H1 (cell line): Measurements from ENCODE around the gene TMEM163. TPM values are rescaled to one million over a fixed set of nuclear protein-coding genes. Genes with fewer than 3 reads are reported as not detected.

Source experiments
- CTCF ChIA-PET: fragments of 300-600 bp; sonication (Branson Sonifier 250); formaldehyde crosslinking; loops from one replicate; lab custom pipeline; 2021; ENCODE audit not compliant: partially characterized antibody; lab: Charles Lee
- POLR2A ChIA-PET: fragments of 300-600 bp; sonication (Branson Sonifier 250); formaldehyde crosslinking; loops from one replicate; lab custom pipeline; 2021; ENCODE audit warnings: inconsistent platforms; ENCODE audit not compliant: partially characterized antibody; lab: Charles Lee
- DNase-seq, 2 experiments: peaks; one replicate each; pipeline versions ENCODE4 v3.0.0 to v3.0.0-alpha.2; 2010 to 2022; ENCODE audit warnings: low spot score in 2 of 2, low read depth in 1 of 2, mixed read lengths in 1 of 2
- FAIRE-seq: peaks from 2 replicates; lab custom pipeline; 2011; peaks lifted over from hg19 to GRCh38; lab: Jason Lieb, UNC
- H2AFZ ChIP-seq: 2 replicates; pipeline ENCODE4 v1.8.1; 2012; ENCODE audit warnings: low read length, inconsistent platforms
- H2AK5ac ChIP-seq: 2 replicates; pipeline ENCODE4 v1.6.1; 2013; ENCODE audit warnings: low read depth, low read length
- H2BK120ac ChIP-seq: replicated peaks from 2 replicates; pipeline ENCODE3; 2013; ENCODE audit warnings: low read depth, low read length, inconsistent platforms
- H2BK12ac ChIP-seq: 2 replicates; pipeline ENCODE4 v1.6.1; 2013; ENCODE audit warnings: low read depth, low read length
- H2BK15ac ChIP-seq: 2 replicates; pipeline ENCODE4 v1.6.1; 2013; ENCODE audit warnings: low read length
- H2BK20ac ChIP-seq: 2 replicates; pipeline ENCODE4 v1.6.1; 2013; ENCODE audit warnings: low read length
- H2BK5ac ChIP-seq: 2 replicates; pipeline ENCODE4 v1.6.1; 2013; ENCODE audit warnings: low read depth, low read length
- H3K14ac ChIP-seq: 2 replicates; pipeline ENCODE4 v1.6.1; 2013; ENCODE audit warnings: inconsistent platforms; ENCODE audit not compliant: insufficient read length
- H3K18ac ChIP-seq: 2 replicates; pipeline ENCODE4 v1.6.1; 2013; ENCODE audit warnings: low read length; ENCODE audit errors: extremely low read depth
- H3K23ac ChIP-seq: 2 replicates; pipeline ENCODE4 v1.6.1; 2013; ENCODE audit warnings: inconsistent platforms; ENCODE audit not compliant: insufficient read length
- H3K23me2 ChIP-seq: 2 replicates; pipeline ENCODE4 v1.6.1; 2013; ENCODE audit warnings: low read depth, low read length
- H3K27ac ChIP-seq: 2 replicates; pipeline ENCODE4 v1.6.1; 2011; ENCODE audit warnings: low read depth, low read length, inconsistent platforms
- H3K27me3 ChIP-seq, 4 experiments: replicated peaks in 1 of 4; 1 replicate in 1 of 4; 2 replicates in 3 of 4; pipeline versions ENCODE4 v1.6.1 to v1.8.1; 2011 to 2013; ENCODE audit warnings: low read length in 3 of 4, mild to moderate bottlenecking in 3 of 4, inconsistent platforms in 2 of 4, mixed read lengths in 2 of 4, moderate library complexity in 1 of 4; ENCODE audit not compliant: control insufficient read depth in 3 of 4, insufficient read depth in 3 of 4; ENCODE audit errors: extremely low read depth in 1 of 4
- H3K36me3 ChIP-seq, 4 experiments: 2 replicates each; pipeline versions ENCODE4 v1.6.1 to v1.8.1; 2011 to 2013; ENCODE audit warnings: mild to moderate bottlenecking in 4 of 4, low read length in 3 of 4, moderate library complexity in 2 of 4, control low read depth in 1 of 4, inconsistent platforms in 1 of 4; ENCODE audit not compliant: insufficient read depth in 4 of 4, control insufficient read depth in 2 of 4
- H3K4ac ChIP-seq: replicated peaks from 2 replicates; pipeline ENCODE3; 2013; ENCODE audit warnings: low read length, low read depth, mixed read lengths, inconsistent platforms; ENCODE audit not compliant: insufficient read length
- H3K4me1 ChIP-seq, 4 experiments: replicated peaks in 1 of 4; 1 replicate in 1 of 4; 2 replicates in 3 of 4; pipeline versions ENCODE4 v1.6.1 to v1.8.1; 2011 to 2013; ENCODE audit warnings: low read length in 3 of 4, inconsistent platforms in 2 of 4, mixed read lengths in 1 of 4; ENCODE audit not compliant: insufficient read depth in 4 of 4, control insufficient read depth in 3 of 4
- H3K4me2 ChIP-seq, 2 experiments: 2 replicates each; pipeline versions ENCODE4 v1.6.1 to v1.8.1; 2011 to 2013; ENCODE audit warnings: low read depth in 2 of 2, low read length in 2 of 2, control low read depth in 1 of 2, inconsistent platforms in 1 of 2, mild to moderate bottlenecking in 1 of 2; ENCODE audit not compliant: insufficient read depth in 1 of 2
- H3K4me3 ChIP-seq, 4 experiments: fragments of 200-600, 300-600 bp in 1 of 4; sonication (generic), shearing (Covaris generic), sonication (Bioruptor Twin) in 1 of 4; 2 replicates each; pipeline versions ENCODE4 v1.5.1 to v1.8.1; 2011 to 2016; ENCODE audit warnings: low read length in 4 of 4, low read depth in 3 of 4, control low read depth in 2 of 4, inconsistent platforms in 2 of 4, mild to moderate bottlenecking in 2 of 4, mixed read lengths in 1 of 4, moderate library complexity in 1 of 4; ENCODE audit not compliant: insufficient read depth in 2 of 4; ENCODE audit errors: extremely low read depth in 1 of 4
- H3K56ac ChIP-seq: replicated peaks from 2 replicates; pipeline ENCODE3; 2013; ENCODE audit warnings: low read depth, mild to moderate bottlenecking, mixed read lengths, low read length, inconsistent platforms; ENCODE audit not compliant: insufficient read length
- H3K79me1 ChIP-seq: 2 replicates; pipeline ENCODE4 v1.6.1; 2013; ENCODE audit warnings: low read depth, low read length, control low read depth
- H3K79me2 ChIP-seq, 2 experiments: 2 replicates each; pipeline versions ENCODE4 v1.6.1 to v1.8.1; 2012 to 2013; ENCODE audit warnings: low read length in 2 of 2, mild to moderate bottlenecking in 2 of 2, inconsistent platforms in 1 of 2; ENCODE audit not compliant: insufficient read depth in 2 of 2, control insufficient read depth in 1 of 2
- H3K9ac ChIP-seq, 4 experiments: replicated peaks in 1 of 4; 1 replicate in 1 of 4; 2 replicates in 3 of 4; pipeline versions ENCODE4 v1.6.1 to v1.8.1; 2011 to 2013; ENCODE audit warnings: low read depth in 3 of 4, low read length in 3 of 4, control low read depth in 2 of 4, mild to moderate bottlenecking in 2 of 4, moderate library complexity in 2 of 4, inconsistent platforms in 1 of 4; ENCODE audit errors: extremely low read depth in 1 of 4
- H3K9me3 ChIP-seq, 2 experiments: 2 replicates each; pipeline versions ENCODE4 v1.6.1 to v1.8.1; 2012 to 2013; ENCODE audit warnings: mild to moderate bottlenecking in 2 of 2, moderate library complexity in 2 of 2, control low read depth in 1 of 2, inconsistent platforms in 1 of 2, low read depth in 1 of 2, low read length in 1 of 2, mixed read lengths in 1 of 2; ENCODE audit not compliant: insufficient read depth in 2 of 2
- H4K20me1 ChIP-seq, 2 experiments: replicated peaks in 1 of 2; 2 replicates each; pipeline versions ENCODE3 to v1.8.1; 2011 to 2013; ENCODE audit warnings: inconsistent platforms in 2 of 2, low read length in 2 of 2, mild to moderate bottlenecking in 1 of 2; ENCODE audit not compliant: insufficient read depth in 2 of 2, control insufficient read depth in 1 of 2
- H4K5ac ChIP-seq: 2 replicates; pipeline ENCODE4 v1.6.1; 2013; ENCODE audit warnings: low read length, low read depth, mixed read lengths, inconsistent platforms; ENCODE audit not compliant: insufficient read length
- H4K8ac ChIP-seq: 2 replicates; pipeline ENCODE4 v1.8.0; 2013; ENCODE audit warnings: mild to moderate bottlenecking, moderate library complexity, low read length, inconsistent platforms; ENCODE audit not compliant: insufficient read depth; ENCODE audit errors: extremely low read depth
- H4K91ac ChIP-seq: replicated peaks from 2 replicates; pipeline ENCODE3; 2013; ENCODE audit warnings: low read length, mixed read lengths, inconsistent platforms; ENCODE audit not compliant: insufficient read length
- CBX5 ChIP-seq: fragments of 300-800, 300-1000 bp; sonication (generic); IDR thresholded peaks from 2 replicates; pipeline ENCODE4 v1.7.1; 2016; ENCODE audit warnings: antibody characterized with exemption, low read length, low read depth
- CBX8 ChIP-seq: fragments of 300-800, 300-1000 bp; sonication (generic); IDR thresholded peaks from 2 replicates; pipeline ENCODE4 v1.7.1; 2016; ENCODE audit warnings: low read depth, low read length, borderline replicate concordance
- CHD1 ChIP-seq: IDR thresholded peaks from 2 replicates; pipeline ENCODE4 v1.6.1; 2012; ENCODE audit warnings: low read depth, low read length, improper control_type of control experiment
- CHD2 ChIP-seq: IDR thresholded peaks from 2 replicates; pipeline ENCODE4 v1.6.1; 2012; ENCODE audit warnings: low read length, improper control_type of control experiment
- CTCF ChIP-seq, 3 experiments: IDR thresholded peaks; 1 replicate in 2 of 3; 2 replicates in 1 of 3; pipeline versions ENCODE4 v1.5.1 to v1.6.1; 2011; ENCODE audit warnings: low read length in 3 of 3, mild to moderate bottlenecking in 3 of 3, inconsistent platforms in 2 of 3, low read depth in 1 of 3, moderate library complexity in 1 of 3; ENCODE audit not compliant: insufficient read depth in 1 of 3; ENCODE audit errors: control extremely low read depth in 1 of 3
- FOSL1 ChIP-seq: IDR thresholded peaks from 2 replicates; pipeline ENCODE4 v1.6.1; 2011; ENCODE audit warnings: mild to moderate bottlenecking, low read depth, low read length, moderate library complexity; ENCODE audit not compliant: insufficient read depth
- KDM4A ChIP-seq: IDR thresholded peaks from one replicate; pipeline ENCODE4 v1.7.1; 2012; ENCODE audit warnings: low read depth, mild to moderate bottlenecking, moderate library complexity, low read length, inconsistent platforms; ENCODE audit not compliant: severe bottlenecking
- POU5F1 ChIP-seq: IDR thresholded peaks from 2 replicates; pipeline ENCODE4 v1.6.1; 2011; ENCODE audit warnings: low read depth, mild to moderate bottlenecking, low read length, moderate library complexity
- RFX5 ChIP-seq: IDR thresholded peaks from 2 replicates; pipeline ENCODE4 v1.6.1; 2011; ENCODE audit warnings: low read depth, low read length, improper control_type of control experiment, borderline replicate concordance
- SP1 ChIP-seq: IDR thresholded peaks from 2 replicates; pipeline ENCODE4 v1.6.1; 2011; ENCODE audit warnings: low read depth, low read length
- SUZ12 ChIP-seq: fragments of 200-600 bp; sonication (generic); IDR thresholded peaks from 2 replicates; pipeline ENCODE4 v1.6.1; 2012; ENCODE audit warnings: mild to moderate bottlenecking, inconsistent platforms, low read length, moderate library complexity, mixed read lengths
- TEAD4 ChIP-seq: IDR thresholded peaks from 2 replicates; pipeline ENCODE4 v1.6.1; 2012; ENCODE audit warnings: low read depth, low read length, inconsistent platforms, mixed read lengths
- WGBS, 2 experiments: shearing (Covaris generic) in 1 of 2; methylation state at CpG; one replicate each; pipeline versions ENCODE4 v1.1.6 to v1.1.7; 2013 to 2015; ENCODE audit warnings: low lambda C conversion rate in 2 of 2, mixed read lengths in 2 of 2, inconsistent platforms in 1 of 2, low coverage in 1 of 2, missing lambda C conversion rate in 1 of 2; ENCODE audit not compliant: insufficient replicate concordance in 2 of 2, insufficient coverage in 1 of 2, insufficient read length in 1 of 2; ENCODE audit errors: extremely low coverage in 1 of 2, missing lambda C conversion rate in 1 of 2; 5-methylcytosine and 5-hydroxymethylcytosine counted together
- polyA plus RNA-seq, 7 experiments: library from polyadenylated mRNA; depleted of rRNA in 3 of 7; stranded (reverse) in 5 of 7; unstranded in 2 of 7; fragments of >200 nt in 5 of 7; fragments of 200-250 nt in 2 of 7; gene quantifications; 1 replicate in 5 of 7; 2 replicates in 1 of 7; 4 replicates in 1 of 7; pipeline versions ENCODE4 v1.2.1 to v1.2.3, GENCODE V29; 2011 to 2013; ENCODE audit warnings: missing spikeins in 2 of 7, mixed read lengths in 2 of 7
- total RNA-seq: library from RNA; stranded (reverse); fragmentation: NEBNext Ultra II Directional; extraction: Animal tissue kit (Norgen Biotek cat#: 25700); gene quantifications from 2 replicates; pipeline ENCODE4 v1.2.1, GENCODE V29; 2021

Gene TMEM163
- total and polyA plus RNA-seq, 2 of the 8 experiments (the other 6 are each of a cell fraction or from before 2014, with no cell fraction given), result 2.8 to 3.2 TPM

- Histone ChIP-seq H4K20me1 (no peaks in the 10 kb centered on the region), H3K27me3 (no peaks in the 10 kb centered on the region), H3K9me3 (no peaks in the 10 kb centered on the region), H3K23me2 (no peaks in the 10 kb centered on the region), H2BK20ac (no peak overlapping the region), H2AK5ac (no peak overlapping the region), H4K8ac (no peak overlapping the region), H2BK12ac (no peak overlapping the region), H3K4me3 (no peak overlapping the region), H3K23ac (no peak overlapping the region), H3K18ac (no peak overlapping the region), H3K4me2 (no peak overlapping the region), H2BK15ac (no peak overlapping the region), H3K79me2 (no peaks in the 10 kb centered on the region), H3K4ac (no peak overlapping the region), H3K9ac (no peak overlapping the region), H4K91ac (no peak overlapping the region), H3K79me1 (no peaks in the 10 kb centered on the region), H3K4me1 (no peaks in the 10 kb centered on the region), H3K36me3 (no peaks in the 10 kb centered on the region), H3K56ac (no peak overlapping the region), H2BK5ac (no peak overlapping the region), H3K14ac (no peak overlapping the region), H3K27ac (no peak overlapping the region), H4K5ac (no peak overlapping the region), H2BK120ac (no peak overlapping the region), H2AFZ (no peak overlapping the region)
- FAIRE-seq (no peak), DNase-seq (no peak)
- WGBS, 2 experiments, result 98% methylated on average over 2 of the region's 2 CpGs; no CpG with 5 or more reads in 1 of the 2 experiments
- CTCF ChIA-PET, result interaction anchor here (1.0 to 1.4 kb wide), 2 partner anchors 11 to 18 kb away, joined by 3 to 4 read pairs; no protein-coding TSS in a partner anchor
- POLR2A ChIA-PET, result no interaction called here
- TF ChIP-seq POU5F1 (no peak), CBX5 (no peak), KDM4A (no peak), FOSL1 (no peak), CHD1 (no peak), CBX8 (no peak), SP1 (no peak), TEAD4 (no peak), SUZ12 (no peak), RFX5 (no peak), CHD2 (no peak), CTCF (IDR thresholded peaks at IDR 0.05; ENCODE audit: control extremely low read depth in 1 of 3, insufficient read depth in 1 of 3, low read depth in 1 of 3, low read length in 3 of 3) (no peak)
These were observed 35.2 kb downstream of the TMEM163 start for GRCh38 chr2:134683561-134684112.
